ENCODE results near the gene SNX25. TPM values are rescaled to one million over a fixed set of nuclear protein-coding genes. Genes with fewer than 3 reads are reported as not detected.

The SNX25 gene
- total and polyA plus RNA-seq, 10 of the 15 experiments (the other 5 are each of a cell fraction or from before 2014, with no cell fraction given), result 11.2 to 117 (median 62.8) TPM

DNA sequence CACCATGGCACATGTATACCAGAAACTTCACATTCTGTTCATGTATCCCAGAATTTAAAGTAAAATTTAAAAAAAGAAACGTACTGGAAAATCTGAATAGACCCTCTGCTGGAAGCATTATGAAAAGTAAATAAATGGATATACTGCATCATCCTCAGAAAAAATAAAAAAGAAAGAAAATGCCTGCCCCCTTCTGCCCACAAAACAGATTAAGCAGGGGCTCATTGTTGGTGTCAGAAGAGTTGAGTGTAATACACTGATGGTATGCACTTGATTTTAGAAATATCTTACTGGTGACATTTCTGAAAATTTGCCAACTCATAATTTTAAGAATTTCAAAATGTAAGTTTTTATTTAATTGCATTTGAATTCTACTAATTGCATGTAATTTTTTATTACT lies 108.5 kb downstream of the SNX25 start:
- SMC1A ChIA-PET (ENCODE audit: uncharacterized antibody, unreplicated experiment), result no interaction called here
- H3K27me3 ChIP-seq (replicated peaks in 1 of 2; ENCODE audit: control insufficient read depth in 2 of 2, insufficient read depth in 2 of 2, low read length in 1 of 2), result no peaks in the 10 kb centered on the region
- DNase-seq (ENCODE audit: low read depth, low spot score) (no peak), ATAC-seq (no peak), FAIRE-seq (no peak)
- H3K36me3 ChIP-seq (ENCODE audit: control insufficient read depth in 2 of 2, insufficient read depth in 2 of 2, low read length in 1 of 2), result peaks cover 0 to 31% of the 10 kb centered on the region in 2 experiments; a peak in 3 of 4 replicates
- H2AFZ ChIP-seq (ENCODE audit: control insufficient read depth, low read depth, low read length), result no peak overlapping the region
- no peak overlapping the region for H3K4me3 ChIP-seq
- intact Hi-C loops (cut with micrococcal nuclease; ENCODE audit: unreplicated experiment) (no loop called here), in situ Hi-C loops (cut with MboI) (no loop called here)
- H3K9me3 ChIP-seq (replicated peaks; ENCODE audit: control insufficient read depth, insufficient read depth, low read length), result peaks cover 4% of the 10 kb centered on the region; the same call in 2 of the 3 replicates
- no TSS peak for BruUV-seq (replicated peaks)
- H3K27ac ChIP-seq (ENCODE audit: control insufficient read depth, insufficient read depth), result no peak overlapping the region; the same call in 1 of the 2 replicates
- no peak overlapping the region for H3K4me2 ChIP-seq (ENCODE audit: control insufficient read depth, insufficient read depth)
- CTCF ChIA-PET, result no interaction called here
- 100% methylated on average over 1 of the region's 1 CpG for WGBS (ENCODE audit: insufficient coverage, insufficient replicate concordance, low lambda C conversion rate, missing lambda C conversion rate)
- RAD21 ChIA-PET (ENCODE audit: unreplicated experiment), result no interaction called here
- H3K79me2 ChIP-seq (ENCODE audit: control insufficient read depth, insufficient read depth, low read length), result no peaks in the 10 kb centered on the region; the same call in 1 of the 2 replicates
- POLR2A ChIA-PET, result no interaction called here
- H3K9ac ChIP-seq (ENCODE audit: control insufficient read depth, insufficient read depth, low read length), result no peak overlapping the region
- H3K4me1 ChIP-seq (ENCODE audit: control insufficient read depth, insufficient read depth, low read length), result peaks cover 8% of the 10 kb centered on the region; the same call in 1 of the 2 replicates
- no peaks in the 10 kb centered on the region for H4K20me1 ChIP-seq (ENCODE audit: control insufficient read depth, insufficient read depth)
- no peak for TF ChIP-seq KDM1A (IDR thresholded peaks at IDR 0.05; ENCODE audit: borderline replicate concordance)
- no peak for TF ChIP-seq MEF2A (IDR thresholded peaks at IDR 0.05; ENCODE audit: insufficient read depth, low read depth, low read length)
- TF ChIP-seq ZZZ3 (IDR thresholded peaks at IDR 0.05; ENCODE audit: control insufficient read depth, insufficient read length, low read depth), result no peak
- TF ChIP-seq, protein P1, sequence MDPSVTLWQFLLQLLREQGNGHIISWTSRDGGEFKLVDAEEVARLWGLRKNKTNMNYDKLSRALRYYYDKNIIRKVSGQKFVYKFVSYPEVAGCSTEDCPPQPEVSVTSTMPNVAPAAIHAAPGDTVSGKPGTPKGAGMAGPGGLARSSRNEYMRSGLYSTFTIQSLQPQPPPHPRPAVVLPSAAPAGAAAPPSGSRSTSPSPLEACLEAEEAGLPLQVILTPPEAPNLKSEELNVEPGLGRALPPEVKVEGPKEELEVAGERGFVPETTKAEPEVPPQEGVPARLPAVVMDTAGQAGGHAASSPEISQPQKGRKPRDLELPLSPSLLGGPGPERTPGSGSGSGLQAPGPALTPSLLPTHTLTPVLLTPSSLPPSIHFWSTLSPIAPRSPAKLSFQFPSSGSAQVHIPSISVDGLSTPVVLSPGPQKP (IDR thresholded peaks at IDR 0.05; ENCODE audit: low read depth, low read length), result no peak
- TF ChIP-seq, protein P2, sequence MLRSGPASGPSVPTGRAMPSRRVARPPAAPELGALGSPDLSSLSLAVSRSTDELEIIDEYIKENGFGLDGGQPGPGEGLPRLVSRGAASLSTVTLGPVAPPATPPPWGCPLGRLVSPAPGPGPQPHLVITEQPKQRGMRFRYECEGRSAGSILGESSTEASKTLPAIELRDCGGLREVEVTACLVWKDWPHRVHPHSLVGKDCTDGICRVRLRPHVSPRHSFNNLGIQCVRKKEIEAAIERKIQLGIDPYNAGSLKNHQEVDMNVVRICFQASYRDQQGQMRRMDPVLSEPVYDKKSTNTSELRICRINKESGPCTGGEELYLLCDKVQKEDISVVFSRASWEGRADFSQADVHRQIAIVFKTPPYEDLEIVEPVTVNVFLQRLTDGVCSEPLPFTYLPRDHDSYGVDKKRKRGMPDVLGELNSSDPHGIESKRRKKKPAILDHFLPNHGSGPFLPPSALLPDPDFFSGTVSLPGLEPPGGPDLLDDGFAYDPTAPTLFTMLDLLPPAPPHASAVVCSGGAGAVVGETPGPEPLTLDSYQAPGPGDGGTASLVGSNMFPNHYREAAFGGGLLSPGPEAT (IDR thresholded peaks at IDR 0.05; ENCODE audit: low read depth), result no peak
- no peak for TF ChIP-seq CHD2 (IDR thresholded peaks at IDR 0.05; ENCODE audit: borderline replicate concordance, low read depth, low read length)
- no peak for TF ChIP-seq RAD51 (IDR thresholded peaks at IDR 0.05)
- TF ChIP-seq, protein P3, sequence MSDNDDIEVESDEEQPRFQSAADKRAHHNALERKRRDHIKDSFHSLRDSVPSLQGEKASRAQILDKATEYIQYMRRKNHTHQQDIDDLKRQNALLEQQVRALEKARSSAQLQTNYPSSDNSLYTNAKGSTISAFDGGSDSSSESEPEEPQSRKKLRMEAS (IDR thresholded peaks at IDR 0.05; ENCODE audit: low read depth, low read length), result no peak
- TF ChIP-seq, protein P4, sequence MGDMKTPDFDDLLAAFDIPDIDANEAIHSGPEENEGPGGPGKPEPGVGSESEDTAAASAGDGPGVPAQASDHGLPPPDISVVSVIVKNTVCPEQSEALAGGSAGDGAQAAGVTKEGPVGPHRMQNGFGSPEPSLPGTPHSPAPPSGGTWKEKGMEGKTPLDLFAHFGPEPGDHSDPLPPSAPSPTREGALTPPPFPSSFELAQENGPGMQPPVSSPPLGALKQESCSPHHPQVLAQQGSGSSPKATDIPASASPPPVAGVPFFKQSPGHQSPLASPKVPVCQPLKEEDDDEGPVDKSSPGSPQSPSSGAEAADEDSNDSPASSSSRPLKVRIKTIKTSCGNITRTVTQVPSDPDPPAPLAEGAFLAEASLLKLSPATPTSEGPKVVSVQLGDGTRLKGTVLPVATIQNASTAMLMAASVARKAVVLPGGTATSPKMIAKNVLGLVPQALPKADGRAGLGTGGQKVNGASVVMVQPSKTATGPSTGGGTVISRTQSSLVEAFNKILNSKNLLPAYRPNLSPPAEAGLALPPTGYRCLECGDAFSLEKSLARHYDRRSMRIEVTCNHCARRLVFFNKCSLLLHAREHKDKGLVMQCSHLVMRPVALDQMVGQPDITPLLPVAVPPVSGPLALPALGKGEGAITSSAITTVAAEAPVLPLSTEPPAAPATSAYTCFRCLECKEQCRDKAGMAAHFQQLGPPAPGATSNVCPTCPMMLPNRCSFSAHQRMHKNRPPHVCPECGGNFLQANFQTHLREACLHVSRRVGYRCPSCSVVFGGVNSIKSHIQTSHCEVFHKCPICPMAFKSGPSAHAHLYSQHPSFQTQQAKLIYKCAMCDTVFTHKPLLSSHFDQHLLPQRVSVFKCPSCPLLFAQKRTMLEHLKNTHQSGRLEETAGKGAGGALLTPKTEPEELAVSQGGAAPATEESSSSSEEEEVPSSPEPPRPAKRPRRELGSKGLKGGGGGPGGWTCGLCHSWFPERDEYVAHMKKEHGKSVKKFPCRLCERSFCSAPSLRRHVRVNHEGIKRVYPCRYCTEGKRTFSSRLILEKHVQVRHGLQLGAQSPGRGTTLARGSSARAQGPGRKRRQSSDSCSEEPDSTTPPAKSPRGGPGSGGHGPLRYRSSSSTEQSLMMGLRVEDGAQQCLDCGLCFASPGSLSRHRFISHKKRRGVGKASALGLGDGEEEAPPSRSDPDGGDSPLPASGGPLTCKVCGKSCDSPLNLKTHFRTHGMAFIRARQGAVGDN (IDR thresholded peaks at IDR 0.05), result no peak
- TF ChIP-seq, protein P5, sequence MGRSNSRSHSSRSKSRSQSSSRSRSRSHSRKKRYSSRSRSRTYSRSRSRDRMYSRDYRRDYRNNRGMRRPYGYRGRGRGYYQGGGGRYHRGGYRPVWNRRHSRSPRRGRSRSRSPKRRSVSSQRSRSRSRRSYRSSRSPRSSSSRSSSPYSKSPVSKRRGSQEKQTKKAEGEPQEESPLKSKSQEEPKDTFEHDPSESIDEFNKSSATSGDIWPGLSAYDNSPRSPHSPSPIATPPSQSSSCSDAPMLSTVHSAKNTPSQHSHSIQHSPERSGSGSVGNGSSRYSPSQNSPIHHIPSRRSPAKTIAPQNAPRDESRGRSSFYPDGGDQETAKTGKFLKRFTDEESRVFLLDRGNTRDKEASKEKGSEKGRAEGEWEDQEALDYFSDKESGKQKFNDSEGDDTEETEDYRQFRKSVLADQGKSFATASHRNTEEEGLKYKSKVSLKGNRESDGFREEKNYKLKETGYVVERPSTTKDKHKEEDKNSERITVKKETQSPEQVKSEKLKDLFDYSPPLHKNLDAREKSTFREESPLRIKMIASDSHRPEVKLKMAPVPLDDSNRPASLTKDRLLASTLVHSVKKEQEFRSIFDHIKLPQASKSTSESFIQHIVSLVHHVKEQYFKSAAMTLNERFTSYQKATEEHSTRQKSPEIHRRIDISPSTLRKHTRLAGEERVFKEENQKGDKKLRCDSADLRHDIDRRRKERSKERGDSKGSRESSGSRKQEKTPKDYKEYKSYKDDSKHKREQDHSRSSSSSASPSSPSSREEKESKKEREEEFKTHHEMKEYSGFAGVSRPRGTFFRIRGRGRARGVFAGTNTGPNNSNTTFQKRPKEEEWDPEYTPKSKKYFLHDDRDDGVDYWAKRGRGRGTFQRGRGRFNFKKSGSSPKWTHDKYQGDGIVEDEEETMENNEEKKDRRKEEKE (IDR thresholded peaks at IDR 0.05), result no peak
- TF ChIP-seq PAX5 (IDR thresholded peaks at IDR 0.05; ENCODE audit: borderline replicate concordance, low read depth, low read length), result no peak
- no peak for TF ChIP-seq FOS (IDR thresholded peaks at IDR 0.05; ENCODE audit: borderline replicate concordance, extremely low read depth, insufficient read length)
- no peak for TF ChIP-seq MTA2 (IDR thresholded peaks at IDR 0.05; ENCODE audit: low read depth)
